ENCODE results near the gene FHL3.

Gene FHL3

DNA sequence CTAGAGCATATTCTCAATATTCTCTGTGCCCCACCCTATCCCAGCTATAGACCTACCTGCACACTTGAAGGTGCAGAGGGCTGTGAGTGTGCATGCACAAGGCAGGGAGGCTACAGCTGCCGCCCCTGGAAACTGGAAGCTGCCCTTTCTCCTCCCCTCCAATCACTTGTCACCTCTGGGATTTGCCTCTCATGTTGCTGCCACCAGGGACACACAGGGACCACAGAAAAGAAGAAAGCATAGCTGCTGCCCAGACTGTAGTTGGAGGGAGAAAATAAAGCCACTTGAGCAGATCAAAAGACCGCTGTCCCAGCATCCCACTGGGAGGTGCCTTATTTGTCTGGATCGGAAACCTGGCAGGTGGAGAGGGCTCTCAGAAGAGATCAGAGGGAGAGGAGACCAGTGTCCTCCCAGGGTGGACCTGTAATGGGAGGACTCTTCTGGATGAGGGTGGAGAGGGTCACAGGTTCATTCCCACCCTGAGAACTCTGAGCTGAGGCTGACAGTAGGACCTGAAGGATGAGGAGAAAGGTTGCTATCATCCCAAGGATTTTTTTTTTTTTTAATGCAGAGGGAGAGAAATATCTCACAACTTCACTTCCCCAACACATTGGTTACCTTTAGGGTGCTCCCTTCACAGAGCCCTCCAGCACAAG is 50.9 kb downstream of the FHL3 start:
- intact Hi-C loops (cut with DNase I): no loop called here
- DNase-seq: peak in 3 of 42 donors; percentile 2 to 13 (median 9)

DNA sequence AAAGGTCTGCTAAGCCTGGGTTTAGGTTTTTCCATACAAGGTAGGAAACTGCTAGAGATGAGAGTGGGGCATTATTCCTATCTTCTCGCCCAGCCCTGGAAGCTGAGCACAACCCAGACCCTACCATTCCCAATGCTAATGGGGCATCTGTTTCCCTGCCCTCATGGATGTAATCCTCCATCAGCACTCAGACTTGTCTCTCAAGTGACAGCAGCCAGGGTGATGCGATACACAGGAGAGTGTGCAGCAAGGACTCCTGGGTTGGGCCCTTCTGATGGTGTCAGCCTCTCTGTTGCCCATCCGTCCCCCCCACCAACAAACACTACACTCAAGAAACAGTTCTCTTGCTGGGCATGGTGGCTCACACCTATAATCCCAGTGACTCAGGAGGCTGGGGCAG is 52.6 kb downstream of the FHL3 start:
- intact Hi-C loops (cut with DNase I): no loop called here
- peak in 2 of 42 donors; percentile 3 to 5 for DNase-seq

DNA sequence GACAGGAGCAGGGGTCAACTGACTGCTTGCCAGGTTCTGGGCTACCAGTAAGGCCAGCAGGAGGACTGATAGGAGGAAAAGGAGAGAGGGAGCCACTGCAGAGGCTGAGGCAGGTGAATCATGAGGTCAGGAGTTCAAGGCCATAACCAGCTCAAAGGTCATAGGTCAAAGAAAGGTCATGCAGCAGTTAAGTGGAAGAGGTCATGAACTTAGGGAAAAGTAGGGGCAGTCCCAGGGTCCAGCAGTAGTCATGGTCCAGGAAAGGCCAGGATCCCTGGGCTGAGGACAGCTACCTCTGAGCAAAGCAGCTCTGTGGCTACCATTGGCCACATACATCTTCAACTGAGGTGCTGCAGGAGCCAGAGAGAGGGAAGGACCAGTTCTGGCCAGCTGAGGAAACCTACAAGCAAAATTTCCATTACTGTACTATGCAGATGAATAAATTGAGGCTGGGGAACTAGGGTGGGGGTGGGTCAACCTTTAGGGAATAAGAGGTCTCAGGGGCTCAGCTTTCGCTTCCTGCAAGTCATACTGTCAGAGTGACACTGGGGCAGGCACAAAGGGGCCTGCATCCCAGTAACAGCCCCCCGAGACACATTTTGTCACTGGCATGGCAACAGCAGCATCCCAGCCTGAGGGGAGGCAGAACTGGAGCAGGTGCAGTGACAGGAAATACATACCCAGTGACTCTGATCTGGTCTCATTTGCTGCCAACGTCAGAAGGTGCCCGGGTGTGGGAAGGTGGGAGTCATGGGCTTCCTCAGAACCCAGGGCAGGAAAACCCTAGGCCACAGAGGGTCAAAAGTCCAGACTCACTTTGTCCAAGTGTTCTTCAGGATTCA is 53.3 kb downstream of the FHL3 start:
- intact Hi-C loops (cut with DNase I): no loop called here
- peak in 2 of 42 donors; percentile 5 to 19 for DNase-seq

DNA sequence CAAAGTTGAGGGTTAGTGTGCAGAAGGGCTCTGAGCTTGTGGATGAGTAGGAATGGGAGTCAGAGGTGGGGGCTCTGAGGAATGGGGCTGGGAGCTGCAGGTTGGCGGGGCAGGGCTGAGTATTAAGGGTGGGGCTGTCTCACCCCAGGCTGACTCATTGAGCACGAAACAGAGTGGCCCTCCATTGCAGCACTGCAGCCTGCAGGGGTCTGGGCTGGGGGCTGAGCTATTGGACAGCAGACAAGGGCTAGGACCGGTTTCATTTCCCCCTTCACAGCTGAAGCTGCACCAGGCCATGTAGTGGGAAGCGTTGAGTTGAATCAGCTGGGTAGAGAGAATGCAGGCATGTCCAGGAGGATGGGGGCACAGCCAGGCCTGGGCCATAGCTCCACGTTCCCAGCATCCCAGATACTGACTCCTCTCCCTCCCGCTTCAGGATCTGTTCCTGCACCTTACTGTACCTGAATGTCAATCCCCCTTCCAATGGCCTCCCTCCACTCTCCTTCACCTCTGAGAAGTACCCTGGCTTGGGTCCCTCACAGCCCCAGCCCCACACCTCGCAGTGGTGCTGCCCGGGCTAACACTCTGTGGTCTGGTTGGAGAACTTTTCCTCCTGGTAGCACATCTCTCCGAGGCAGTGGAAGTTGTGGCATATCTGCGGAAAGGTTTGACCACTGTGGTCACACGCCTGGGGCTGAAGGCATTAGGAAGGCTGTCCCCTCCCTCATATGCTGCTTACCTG is 54.1 kb downstream of the FHL3 start:
- intact Hi-C loops (cut with DNase I): no loop called here
- DNase-seq: no peak

DNA sequence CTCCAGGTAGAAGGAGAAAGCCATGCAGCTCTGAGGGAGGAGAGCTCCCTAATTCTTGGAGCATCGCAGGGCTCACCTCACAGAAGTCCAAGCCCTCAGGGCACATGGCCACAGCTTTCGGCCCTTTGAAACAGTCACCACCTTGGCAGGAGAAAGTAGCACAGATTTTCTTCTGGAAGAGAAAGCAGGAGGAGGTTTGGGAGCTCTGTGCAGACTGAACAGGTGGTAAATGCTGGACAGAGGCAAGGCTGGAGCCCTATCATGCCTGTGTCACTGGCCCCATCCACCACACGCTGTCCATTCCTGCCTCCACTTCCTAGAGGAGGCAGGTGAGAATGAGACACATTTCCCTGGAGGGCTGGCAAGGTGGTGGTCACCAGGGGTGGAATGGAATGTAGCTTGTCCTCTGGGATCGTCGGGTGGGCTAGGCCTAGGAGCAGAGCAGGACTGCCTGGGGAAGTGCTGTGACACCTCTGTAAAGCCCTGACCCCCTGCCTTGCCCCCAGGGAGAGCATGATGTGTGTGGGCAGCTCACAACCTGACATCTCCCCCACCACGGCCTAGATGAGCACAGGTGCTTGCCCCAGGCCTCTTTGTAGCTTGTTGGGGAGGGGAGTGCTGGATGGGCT is 55.7 kb downstream of the FHL3 start:
- no peak for DNase-seq
- intact Hi-C loops (cut with DNase I): no loop called here

DNA sequence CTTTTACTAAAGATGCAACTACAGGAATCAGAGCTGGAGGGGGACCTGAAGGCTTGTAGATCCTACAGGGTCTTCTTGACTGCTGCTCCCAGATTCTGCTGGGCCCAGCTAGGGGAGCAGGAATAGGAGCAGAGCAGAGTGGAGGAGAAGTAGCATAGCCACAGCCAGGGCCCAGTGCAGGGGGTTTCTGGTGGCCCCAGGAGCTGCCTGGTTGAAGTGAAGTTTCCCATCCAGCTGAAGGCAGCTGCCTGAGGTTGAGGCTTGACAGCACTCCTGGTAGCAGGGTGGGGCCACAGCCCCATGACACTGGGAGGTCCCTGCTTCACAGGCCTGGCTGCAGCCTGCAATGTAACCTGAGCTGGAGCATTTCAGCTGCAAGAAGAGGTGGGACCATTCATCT is 56.5 kb downstream of the FHL3 start:
- intact Hi-C loops (cut with DNase I): no loop called here
- DNase-seq: no peak

DNA sequence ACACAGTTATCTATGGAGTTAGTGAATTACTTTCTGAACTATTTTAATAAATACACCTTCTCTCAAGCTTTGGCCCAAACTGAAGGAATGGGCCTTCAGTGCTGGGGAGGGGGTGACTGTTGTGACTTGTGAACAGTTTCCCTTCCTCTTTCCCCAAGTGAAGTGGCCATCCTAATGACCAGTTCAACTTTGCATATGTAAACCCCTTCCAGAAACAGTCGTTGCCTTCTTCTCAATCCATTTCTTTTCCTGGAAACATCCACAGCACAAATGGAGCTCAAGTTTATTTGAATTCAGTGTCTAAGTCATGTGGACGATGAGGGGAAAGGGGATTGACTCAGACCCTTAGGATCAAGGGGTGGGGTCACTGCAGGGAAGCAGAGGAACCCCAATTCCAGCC is 57.1 kb downstream of the FHL3 start:
- intact Hi-C loops (cut with DNase I): no loop called here

DNA sequence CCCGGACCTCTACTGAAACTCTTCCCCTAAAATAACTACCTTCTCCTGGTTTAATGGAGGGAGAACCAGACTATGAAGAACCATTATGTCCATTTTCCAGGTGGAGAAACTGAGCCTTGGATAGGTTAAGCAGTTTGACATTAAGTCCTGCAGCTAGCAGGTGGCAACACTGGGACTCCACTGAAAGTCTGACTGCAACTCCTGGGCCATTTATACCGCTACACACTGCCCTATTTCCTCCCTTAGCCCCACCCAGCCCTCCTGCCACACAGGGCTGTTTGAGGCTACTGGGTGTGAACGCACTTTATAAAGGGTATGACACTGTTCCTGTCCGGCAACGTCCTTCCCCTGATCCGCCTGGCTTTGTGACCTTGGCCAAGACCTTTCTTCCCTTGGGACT is 58.0 kb downstream of the FHL3 start:
- intact Hi-C loops (cut with DNase I): no loop called here
- DNase-seq: no peak

More for the DNA sequence above, 57.1 kb downstream of the FHL3 start:
- DNase-seq: no peak
